Activated CD4-positive, alpha-beta T cell treated with anti-CD3 and anti-CD28 coated beads, Interleukin-2, amount 10 ng/mL, durations not matched to agents 7 days and 5 days (primary cell): ENCODE results near the gene PMPCA. TPM values are rescaled to one million over a fixed set of nuclear protein-coding genes. Genes with fewer than 3 reads are reported as not detected.

ENCODE experiments used
- CTCF ChIA-PET: fragments of 350-600 bp; sonication (Branson Sonifier 250); formaldehyde crosslinking; loops from one replicate; lab custom pipeline; 2021; ENCODE audit warnings: antibody characterized with exemption; lab: Charles Lee
- POLR2A ChIA-PET: fragments of 350-600 bp; sonication (Branson Sonifier 250); formaldehyde crosslinking; loops from one replicate; lab custom pipeline; 2021; ENCODE audit warnings: antibody characterized with exemption; lab: Charles Lee
- DNase-seq: peaks from one replicate; pipeline ENCODE4 v3.0.0-alpha.2; 2020
- H3K27ac Mint-ChIP-seq: one replicate; pipeline ENCODE4 v1.8.0; 2021; ENCODE audit warnings: mild to moderate bottlenecking, moderate library complexity, mixed read lengths
- H3K27me3 Mint-ChIP-seq: one replicate; pipeline ENCODE4 v1.8.0; 2021; ENCODE audit warnings: mixed read lengths
- H3K36me3 Mint-ChIP-seq: one replicate; pipeline ENCODE4 v1.8.0; 2021; ENCODE audit warnings: low read depth, mixed read lengths
- H3K4me1 Mint-ChIP-seq: one replicate; pipeline ENCODE4 v1.8.0; 2021; ENCODE audit warnings: mixed read lengths
- H3K4me3 Mint-ChIP-seq: one replicate; pipeline ENCODE4 v1.8.0; 2021; ENCODE audit warnings: mild to moderate bottlenecking, moderate library complexity, mixed read lengths
- H3K9me3 Mint-ChIP-seq: one replicate; pipeline ENCODE4 v1.8.0; 2021; ENCODE audit warnings: mixed read lengths
- total RNA-seq, 2 experiments: library from RNA; stranded (reverse); gene quantifications; one replicate each; pipeline ENCODE4 v1.2.3, GENCODE V29; 2021

Gene PMPCA
- total RNA-seq, 2 experiments from 2014 or later: 52.9 to 58.8 TPM

DNA sequence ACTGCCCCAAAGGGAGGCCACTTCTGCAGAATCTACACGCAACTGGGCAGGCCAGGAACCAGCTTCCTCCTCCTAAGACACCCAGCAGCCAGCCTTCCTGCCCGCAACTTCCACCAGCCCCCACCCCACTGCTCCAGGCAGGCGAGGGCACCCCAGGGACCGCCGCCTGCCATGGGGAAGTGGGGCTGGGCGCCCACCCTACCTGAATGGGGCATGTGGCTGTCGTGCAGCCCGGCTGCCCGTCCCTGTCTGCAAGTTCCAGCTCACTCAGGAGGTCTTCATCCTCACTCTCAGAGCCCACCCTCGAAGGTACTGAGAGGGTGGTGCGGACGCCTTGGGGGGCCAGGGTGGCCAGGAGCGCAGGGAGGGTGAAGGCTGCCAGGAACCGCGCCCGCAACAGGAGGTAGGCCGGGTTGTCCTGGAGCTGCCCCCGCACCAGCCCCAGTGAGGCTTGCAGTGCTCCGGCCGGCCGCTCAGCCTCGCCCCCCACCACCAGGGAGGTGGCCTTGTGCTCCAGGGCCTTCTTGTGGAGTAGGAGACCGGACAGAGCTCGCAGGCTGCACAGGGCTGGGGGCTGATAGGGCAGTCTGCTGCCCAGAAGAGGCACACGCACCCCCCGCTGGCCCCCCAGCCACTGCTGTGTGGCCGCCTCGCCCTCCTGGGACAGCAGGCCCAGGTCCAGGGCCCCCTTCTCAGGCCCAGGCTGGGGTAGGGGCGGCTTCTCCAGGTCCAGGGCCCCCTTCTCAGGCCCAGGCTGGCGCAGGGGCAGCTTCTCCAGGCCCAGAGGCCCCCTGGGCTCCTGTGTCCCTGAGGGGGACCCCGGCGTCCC is 32.9 kb upstream of the PMPCA start:
- H3K27ac Mint-ChIP-seq: no peak overlapping the region
- H3K36me3 Mint-ChIP-seq: peaks cover 2% of the 10 kb centered on the region
- ChIA-PET POLR2A (no interaction called here), CTCF (interaction anchor here (0.7 to 15.6 kb wide), 2 partner anchors 12 to 13 kb away, joined by 3 to 106 read pairs; partner anchors contain the start of gene DNLZ)
- DNase-seq: no peak
- H3K9me3 Mint-ChIP-seq: no peaks in the 10 kb centered on the region
- H3K27me3 Mint-ChIP-seq: no peaks in the 10 kb centered on the region
- H3K4me3 Mint-ChIP-seq: no peak overlapping the region
- H3K4me1 Mint-ChIP-seq: no peaks in the 10 kb centered on the region

- Mint-ChIP-seq H3K9me3 (no peaks in the 10 kb centered on the region), H3K27ac (no peak overlapping the region), H3K4me1 (no peaks in the 10 kb centered on the region), H3K36me3 (peaks cover 2% of the 10 kb centered on the region), H3K4me3 (no peak overlapping the region), H3K27me3 (no peaks in the 10 kb centered on the region)
- ChIA-PET POLR2A (no interaction called here), CTCF (interaction anchor here (0.5 to 15.6 kb wide), 4 partner anchors 11 to 29 kb away, joined by 3 to 106 read pairs (median 4); partner anchors contain the start of gene DNLZ)
- DNase-seq: no peak
Measured at GRCh38 chr9:136378170-136379002, 32.1 kb upstream of the PMPCA start.

DNA sequence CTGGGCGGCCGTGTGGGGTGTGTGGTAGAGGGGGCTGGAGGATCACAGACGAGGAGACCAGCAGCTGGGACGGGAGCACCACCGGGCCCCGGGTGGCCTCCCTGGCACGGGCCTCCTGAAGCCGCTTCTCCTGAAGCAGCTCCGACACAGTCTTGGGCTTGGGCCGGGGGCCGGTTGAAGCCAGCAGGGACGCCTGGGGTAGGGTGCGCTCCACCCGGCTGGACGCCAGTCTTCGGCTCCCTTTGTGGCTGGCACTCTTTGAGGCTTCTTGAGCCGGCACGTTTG is 31.5 kb upstream of the PMPCA start:
- Mint-ChIP-seq H3K36me3 (peaks cover 4% of the 10 kb centered on the region), H3K4me3 (no peak overlapping the region), H3K27ac (no peak overlapping the region), H3K27me3 (no peaks in the 10 kb centered on the region), H3K4me1 (peaks cover 2% of the 10 kb centered on the region), H3K9me3 (no peaks in the 10 kb centered on the region)
- CTCF ChIA-PET: interaction anchor here (1.2 to 15.6 kb wide), 3 partner anchors 10 to 14 kb away, joined by 3 to 106 read pairs (median 5); partner anchors contain the start of gene DNLZ
- DNase-seq: no peak
- POLR2A ChIA-PET: no interaction called here

DNA sequence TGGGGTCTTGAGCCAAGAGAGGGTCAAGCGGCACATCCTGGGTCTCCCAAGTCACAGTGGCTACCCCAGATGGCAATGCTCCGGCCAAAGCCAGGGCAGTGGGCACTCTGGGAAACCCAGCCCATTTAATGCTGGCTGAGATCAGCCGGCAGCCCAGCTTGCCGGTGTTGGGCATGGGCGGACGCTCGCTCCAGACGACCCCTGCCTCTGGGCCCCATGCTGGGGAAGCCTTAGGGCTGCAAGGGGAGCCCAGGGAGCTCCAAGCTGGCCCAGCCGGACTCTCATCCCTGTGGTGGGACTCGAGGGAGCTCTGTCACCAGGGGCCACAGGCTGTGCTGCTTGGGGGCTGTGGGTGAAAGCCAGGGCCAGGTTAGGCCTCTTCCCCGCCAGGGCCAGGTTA is 31.1 kb upstream of the PMPCA start:
- no peak overlapping the region for H3K27ac Mint-ChIP-seq

GRCh38 chr9:136379891-136380290 is 30.6 kb upstream of the PMPCA start:
- ChIA-PET CTCF (interaction anchor here (1.2 to 15.6 kb wide), 3 partner anchors 9 to 15 kb away, joined by 3 to 106 read pairs (median 5); partner anchors contain the start of gene DNLZ), POLR2A (no interaction called here)
- Mint-ChIP-seq H3K27me3 (no peaks in the 10 kb centered on the region), H3K27ac (no peak overlapping the region), H3K9me3 (no peaks in the 10 kb centered on the region), H3K4me1 (peaks cover 11% of the 10 kb centered on the region), H3K36me3 (peaks cover 12% of the 10 kb centered on the region), H3K4me3 (no peak overlapping the region)
- DNase-seq: no peak

More for the DNA sequence above, 31.1 kb upstream of the PMPCA start:
- Mint-ChIP-seq H3K4me1 (peaks cover 7% of the 10 kb centered on the region), H3K9me3 (no peaks in the 10 kb centered on the region), H3K27me3 (no peaks in the 10 kb centered on the region), H3K4me3 (no peak overlapping the region), H3K36me3 (peaks cover 8% of the 10 kb centered on the region)
- POLR2A ChIA-PET: no interaction called here
- CTCF ChIA-PET: interaction anchor here (1.2 to 15.6 kb wide), 3 partner anchors 10 to 15 kb away, joined by 3 to 106 read pairs (median 5); partner anchors contain the start of gene DNLZ
- no peak for DNase-seq

DNA sequence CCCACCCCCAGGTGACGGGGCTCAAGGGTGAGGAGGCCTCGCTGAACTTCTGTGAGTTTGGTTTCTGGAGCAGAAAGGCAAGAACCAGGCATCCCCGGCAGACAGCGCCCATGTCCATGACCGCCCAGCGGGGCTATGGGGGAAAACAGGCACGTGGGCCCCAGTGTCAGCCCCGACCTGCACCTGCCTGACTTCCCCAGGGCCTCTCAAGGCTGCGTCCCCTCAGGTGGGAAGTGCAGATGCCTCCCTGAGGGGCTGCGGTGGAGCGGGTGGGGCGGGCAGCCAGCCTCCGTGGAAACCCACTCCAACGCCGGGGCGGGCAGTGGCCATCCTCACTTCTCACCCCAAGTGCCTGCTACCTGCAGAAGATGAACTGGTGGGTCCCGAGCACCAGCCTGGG is 30.1 kb upstream of the PMPCA start:
- no peak for DNase-seq
- H3K36me3 Mint-ChIP-seq: peaks cover 17% of the 10 kb centered on the region

GRCh38 chr9:136381311-136381710 is 29.1 kb upstream of the PMPCA start:
- no peaks in the 10 kb centered on the region for H3K9me3 Mint-ChIP-seq
- H3K36me3 Mint-ChIP-seq: peaks cover 25% of the 10 kb centered on the region
- no peaks in the 10 kb centered on the region for H3K27me3 Mint-ChIP-seq
- peaks cover 24% of the 10 kb centered on the region for H3K4me1 Mint-ChIP-seq
- DNase-seq: no peak
- H3K4me3 Mint-ChIP-seq: no peak overlapping the region
- POLR2A ChIA-PET: no interaction called here
- CTCF ChIA-PET: interaction anchor here (1.3 to 15.6 kb wide), 2 partner anchors 9 to 17 kb away, joined by 4 to 106 read pairs; partner anchors contain the start of gene DNLZ
- H3K27ac Mint-ChIP-seq: no peak overlapping the region

More for the DNA sequence above, 30.1 kb upstream of the PMPCA start:
- peaks cover 16% of the 10 kb centered on the region for H3K4me1 Mint-ChIP-seq
- H3K27me3 Mint-ChIP-seq: no peaks in the 10 kb centered on the region
- no peaks in the 10 kb centered on the region for H3K9me3 Mint-ChIP-seq
- no peak overlapping the region for H3K27ac Mint-ChIP-seq
- CTCF ChIA-PET: interaction anchor here (15.6 kb wide), 1 partner anchor 16 kb away, joined by 106 read pairs; the partner anchor contains the start of gene DNLZ
- no peak overlapping the region for H3K4me3 Mint-ChIP-seq
- POLR2A ChIA-PET: no interaction called here

GRCh38 chr9:136381966-136382513 is 28.4 kb upstream of the PMPCA start:
- Mint-ChIP-seq H3K36me3 (peaks cover 29% of the 10 kb centered on the region), H3K4me1 (peaks cover 24% of the 10 kb centered on the region), H3K27ac (no peak overlapping the region), H3K4me3 (no peak overlapping the region), H3K27me3 (no peaks in the 10 kb centered on the region), H3K9me3 (no peaks in the 10 kb centered on the region)
- ChIA-PET CTCF (interaction anchor here (1.3 to 15.6 kb wide), 4 partner anchors 10 to 17 kb away, joined by 3 to 106 read pairs (median 4); partner anchors contain the start of gene DNLZ), POLR2A (no interaction called here)
- no peak for DNase-seq

DNA sequence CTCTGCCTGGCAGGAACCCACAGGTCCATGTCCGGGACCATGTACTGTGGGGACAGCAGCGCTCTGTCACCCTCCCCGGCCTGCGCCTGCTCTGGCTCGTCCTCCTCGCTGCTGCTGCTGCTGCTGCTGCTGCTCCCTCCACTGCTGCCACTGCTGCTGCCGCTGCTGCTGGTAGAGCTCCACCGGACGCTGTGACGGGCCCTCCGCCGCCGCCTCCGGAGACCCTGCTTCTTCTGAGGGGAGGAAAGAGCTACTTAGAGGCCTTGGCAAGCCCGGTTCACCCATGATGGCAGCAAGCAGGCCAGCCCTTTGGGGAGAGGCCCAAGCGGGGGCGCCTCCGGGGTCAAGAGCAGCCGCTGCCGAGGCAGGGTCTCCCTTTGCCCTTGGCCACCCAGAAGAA is 27.0 kb upstream of the PMPCA start:
- no peak for DNase-seq
- Mint-ChIP-seq H3K27me3 (no peaks in the 10 kb centered on the region), H3K36me3 (peaks cover 40% of the 10 kb centered on the region), H3K4me1 (peaks cover 26% of the 10 kb centered on the region), H3K4me3 (no peak overlapping the region), H3K27ac (no peak overlapping the region), H3K9me3 (no peaks in the 10 kb centered on the region)
- POLR2A ChIA-PET: no interaction called here
- CTCF ChIA-PET: interaction anchor here (1.4 to 15.6 kb wide), 3 partner anchors 9 to 19 kb away, joined by 3 to 106 read pairs (median 40); partner anchors contain the start of genes DNLZ and SNAPC4

- Mint-ChIP-seq H3K4me1 (peaks cover 35% of the 10 kb centered on the region), H3K36me3 (peaks cover 45% of the 10 kb centered on the region), H3K9me3 (no peaks in the 10 kb centered on the region), H3K27ac (peak overlapping the region; percentile 77), H3K4me3 (peak overlapping the region; percentile 24), H3K27me3 (no peaks in the 10 kb centered on the region)
- CTCF ChIA-PET: interaction anchor here (1.6 to 15.6 kb wide), 3 partner anchors 15 to 20 kb away, joined by 3 to 106 read pairs (median 40); partner anchors contain the start of genes DNLZ and SNAPC4
- POLR2A ChIA-PET: interaction anchor here (0.6 kb wide), 1 partner anchor 435 kb away, joined by 5 read pairs; no protein-coding TSS in a partner anchor
- peak; percentile 73 for DNase-seq
Measured at GRCh38 chr9:136385015-136385414, 25.4 kb upstream of the PMPCA start.

DNA sequence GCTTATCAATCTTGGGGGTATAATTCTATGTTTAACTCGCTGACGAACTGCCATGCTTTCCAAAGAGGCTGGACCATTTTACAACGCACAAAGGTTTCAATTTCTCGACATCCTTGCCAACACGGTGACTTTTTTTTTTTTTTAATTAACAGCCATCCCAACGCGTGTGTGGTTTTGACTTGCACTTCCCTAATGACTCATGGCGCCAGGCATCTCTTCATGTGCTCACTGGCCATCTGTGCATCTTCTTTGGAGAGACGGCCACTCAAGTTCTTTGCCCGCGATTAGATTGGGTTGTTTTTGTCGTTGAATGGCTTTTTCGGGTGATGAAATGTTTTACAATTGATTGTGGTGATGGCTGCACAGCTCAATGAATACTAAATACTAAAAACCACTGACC is 24.4 kb upstream of the PMPCA start:
- no peak for DNase-seq
- peaks cover 46% of the 10 kb centered on the region for H3K36me3 Mint-ChIP-seq
- ChIA-PET POLR2A (no interaction called here), CTCF (interaction anchor here (1.6 to 15.6 kb wide), 3 partner anchors 14 to 21 kb away, joined by 3 to 106 read pairs (median 40); partner anchors contain the start of genes DNLZ and SNAPC4)
- H3K9me3 Mint-ChIP-seq: no peaks in the 10 kb centered on the region
- H3K27me3 Mint-ChIP-seq: no peaks in the 10 kb centered on the region
- peak overlapping the region; percentile 3 for H3K27ac Mint-ChIP-seq
- no peak overlapping the region for H3K4me3 Mint-ChIP-seq
- H3K4me1 Mint-ChIP-seq: peaks cover 35% of the 10 kb centered on the region

DNA sequence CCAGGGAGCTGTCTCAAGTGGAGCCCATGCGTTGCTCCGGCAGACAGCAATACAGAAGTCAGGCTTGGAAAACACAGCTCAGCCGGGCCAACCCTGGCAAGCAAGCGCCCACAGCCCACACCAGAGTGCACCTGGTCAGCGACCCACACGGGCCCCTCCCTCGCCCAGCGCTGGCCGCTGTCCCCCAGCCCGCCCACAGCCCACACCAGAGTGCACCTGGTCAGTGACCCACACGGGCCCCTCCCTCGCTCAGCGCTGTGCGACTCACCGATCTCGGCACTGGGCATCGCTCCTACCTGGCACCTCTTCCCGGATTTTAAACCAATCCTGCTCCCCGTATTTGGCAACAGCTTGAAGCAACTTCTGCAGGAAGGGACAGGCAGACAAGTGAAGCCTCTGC is 23.2 kb upstream of the PMPCA start:
- no peaks in the 10 kb centered on the region for H3K27me3 Mint-ChIP-seq
- no peak overlapping the region for H3K27ac Mint-ChIP-seq
- peaks cover 54% of the 10 kb centered on the region for H3K36me3 Mint-ChIP-seq
- H3K9me3 Mint-ChIP-seq: no peaks in the 10 kb centered on the region
- H3K4me3 Mint-ChIP-seq: no peak overlapping the region
- no peak for DNase-seq
- ChIA-PET POLR2A (no interaction called here), CTCF (interaction anchor here (0.7 to 15.6 kb wide), 4 partner anchors 11 to 23 kb away, joined by 3 to 106 read pairs (median 22); partner anchors contain the start of genes CARD9, DNLZ and SNAPC4)
- H3K4me1 Mint-ChIP-seq: peaks cover 35% of the 10 kb centered on the region
